Chondrocyte (in vitro differentiated cells): Measurements from ENCODE around the gene PCDHGA8. TPM values are rescaled to one million over a fixed set of nuclear protein-coding genes. Genes with fewer than 3 reads are reported as not detected.
A peak's percentile ranks its signal among the peaks of the same experiment; 100 is the strongest.
"Not testable (repeated sequence)": the region's sequence is repeated elsewhere in the genome, so short reads cannot be mapped to it uniquely, and the experiment has no call there.

Source experiments
- DNase-seq: peaks from one replicate; pipeline ENCODE4 v3.0.0; 2021; ENCODE audit warnings: mixed read lengths, low spot score
- H3K27ac Mint-ChIP-seq: one replicate; pipeline ENCODE4 v1.8.0; 2021; ENCODE audit warnings: mild to moderate bottlenecking, moderate library complexity, mixed read lengths; ENCODE audit not compliant: unreplicated experiment
- H3K27me3 Mint-ChIP-seq: 2 replicates; pipeline ENCODE4 v1.8.0; 2021; ENCODE audit warnings: low read depth, mixed read lengths
- H3K36me3 Mint-ChIP-seq: 2 replicates; pipeline ENCODE4 v1.8.0; 2021; ENCODE audit warnings: low read depth, mixed read lengths
- H3K4me1 Mint-ChIP-seq: 2 replicates; pipeline ENCODE4 v1.8.0; 2021; ENCODE audit warnings: low read depth, mild to moderate bottlenecking, mixed read lengths
- H3K4me3 Mint-ChIP-seq: one replicate; pipeline ENCODE4 v1.8.0; 2021; ENCODE audit warnings: mild to moderate bottlenecking, moderate library complexity, mixed read lengths; ENCODE audit not compliant: unreplicated experiment
- H3K9me3 Mint-ChIP-seq: 2 replicates; pipeline ENCODE4 v1.8.0; 2021; ENCODE audit warnings: low read depth, mixed read lengths
- long read RNA-seq: library from polyadenylated mRNA; stranded (forward); transcript quantifications from one replicate; pipeline ENCODE4 v2.0.0, GENCODE V29; 2021
- total RNA-seq: library from RNA; stranded (reverse); gene quantifications from 3 replicates; pipeline ENCODE4 v1.2.1, GENCODE V29; 2021
- TF ChIP-seq, protein P1 (sequence below): fragments of 200-600 bp; sonication (generic); IDR thresholded peaks from 2 replicates; pipeline ENCODE4 v1.5.0; 2021; ENCODE audit warnings: antibody characterized with exemption, mild to moderate bottlenecking, moderate library complexity

The PCDHGA8 gene
- 0.47 to 0.59 TPM (median 0.51 TPM) in 3 replicates for total RNA-seq
- long read RNA-seq, full-length matches to known transcripts: 3 of 3 reads
- long read RNA-seq, partial matches to known transcripts: 0 of 3 reads
- long read RNA-seq, other reads (novel, unspliced or antisense): 0 of 3 reads

DNA sequence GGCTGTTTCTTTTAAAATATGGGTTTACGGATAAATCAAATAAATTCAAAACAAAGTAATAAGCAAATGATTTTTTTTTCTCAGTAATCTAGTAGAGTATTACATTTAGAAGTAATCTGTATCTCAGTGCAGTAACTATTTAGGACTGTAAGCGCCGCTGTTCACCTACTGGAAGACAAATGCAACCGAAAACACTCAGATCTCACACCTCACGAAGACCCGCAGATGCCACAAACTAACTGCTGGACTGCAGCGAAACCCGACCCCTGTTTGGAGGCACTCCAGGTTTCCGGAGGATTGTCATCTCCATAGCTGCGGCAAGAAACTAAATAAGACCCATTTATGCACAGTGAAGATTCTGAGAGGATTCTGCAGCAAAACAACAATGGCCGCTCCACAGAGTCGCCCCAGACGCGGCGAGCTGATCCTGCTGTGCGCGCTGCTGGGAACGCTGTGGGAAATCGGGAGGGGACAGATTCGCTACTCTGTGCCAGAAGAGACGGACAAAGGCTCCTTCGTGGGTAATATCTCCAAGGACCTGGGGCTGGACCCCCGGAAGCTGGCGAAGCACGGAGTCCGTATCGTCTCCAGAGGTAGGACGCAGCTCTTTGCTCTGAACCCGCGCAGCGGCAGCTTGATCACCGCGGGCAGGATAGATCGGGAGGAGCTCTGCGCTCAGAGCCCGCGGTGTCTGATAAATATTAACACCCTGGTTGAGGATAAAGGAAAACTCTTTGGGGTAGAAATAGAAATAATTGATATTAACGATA lies at the start of gene PCDHGA8:
PCDHGA8 (plus strand) TSS at position 205 of the 770 bp plus-strand sequence; CDS start at position 386, 181 bp downstream.
- no peak within 1 kb of the TSS for H3K4me3 Mint-ChIP-seq

DNA sequence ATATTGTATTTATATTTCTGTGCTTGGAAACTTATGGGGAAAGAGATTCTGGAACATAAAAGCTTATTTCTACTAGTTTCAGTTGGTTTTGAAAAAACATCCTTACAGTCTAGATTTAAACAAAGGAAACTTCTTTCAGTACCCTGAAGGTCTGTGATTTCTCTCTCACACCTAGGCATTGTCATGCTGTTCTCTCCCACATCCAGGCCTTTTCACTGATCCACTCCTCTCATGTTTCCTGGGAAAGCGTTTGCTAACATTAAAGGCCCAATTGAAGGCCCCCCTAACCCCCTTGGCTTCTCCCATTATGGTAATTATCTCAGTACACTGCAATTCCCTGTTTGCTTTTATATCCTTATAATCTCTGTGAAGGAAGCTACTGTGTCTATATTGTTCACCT lies 49.7 kb upstream of the PCDHGA8 start:
- Mint-ChIP-seq H3K4me1 (no peaks in the 10 kb centered on the region), H3K36me3 (peaks cover 2% of the 10 kb centered on the region), H3K9me3 (peaks cover 55% of the 10 kb centered on the region), H3K27me3 (no peaks in the 10 kb centered on the region), H3K27ac (no peak overlapping the region), H3K4me3 (no peak overlapping the region)
- TF ChIP-seq, protein P1, sequence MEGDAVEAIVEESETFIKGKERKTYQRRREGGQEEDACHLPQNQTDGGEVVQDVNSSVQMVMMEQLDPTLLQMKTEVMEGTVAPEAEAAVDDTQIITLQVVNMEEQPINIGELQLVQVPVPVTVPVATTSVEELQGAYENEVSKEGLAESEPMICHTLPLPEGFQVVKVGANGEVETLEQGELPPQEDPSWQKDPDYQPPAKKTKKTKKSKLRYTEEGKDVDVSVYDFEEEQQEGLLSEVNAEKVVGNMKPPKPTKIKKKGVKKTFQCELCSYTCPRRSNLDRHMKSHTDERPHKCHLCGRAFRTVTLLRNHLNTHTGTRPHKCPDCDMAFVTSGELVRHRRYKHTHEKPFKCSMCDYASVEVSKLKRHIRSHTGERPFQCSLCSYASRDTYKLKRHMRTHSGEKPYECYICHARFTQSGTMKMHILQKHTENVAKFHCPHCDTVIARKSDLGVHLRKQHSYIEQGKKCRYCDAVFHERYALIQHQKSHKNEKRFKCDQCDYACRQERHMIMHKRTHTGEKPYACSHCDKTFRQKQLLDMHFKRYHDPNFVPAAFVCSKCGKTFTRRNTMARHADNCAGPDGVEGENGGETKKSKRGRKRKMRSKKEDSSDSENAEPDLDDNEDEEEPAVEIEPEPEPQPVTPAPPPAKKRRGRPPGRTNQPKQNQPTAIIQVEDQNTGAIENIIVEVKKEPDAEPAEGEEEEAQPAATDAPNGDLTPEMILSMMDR: no peak
- no peak for DNase-seq

More for the DNA sequence above, at the start of gene PCDHGA8:
- Mint-ChIP-seq H3K4me1 (peaks cover 2% of the 10 kb centered on the region), H3K9me3 (peaks cover 40% of the 10 kb centered on the region), H3K27ac (no peak within 1 kb of the TSS), H3K36me3 (peaks cover 12% of the 10 kb centered on the region), H3K27me3 (no peaks in the 10 kb centered on the region)
- DNase-seq: peak; percentile 62
- TF ChIP-seq, protein P1: no peak

DNA sequence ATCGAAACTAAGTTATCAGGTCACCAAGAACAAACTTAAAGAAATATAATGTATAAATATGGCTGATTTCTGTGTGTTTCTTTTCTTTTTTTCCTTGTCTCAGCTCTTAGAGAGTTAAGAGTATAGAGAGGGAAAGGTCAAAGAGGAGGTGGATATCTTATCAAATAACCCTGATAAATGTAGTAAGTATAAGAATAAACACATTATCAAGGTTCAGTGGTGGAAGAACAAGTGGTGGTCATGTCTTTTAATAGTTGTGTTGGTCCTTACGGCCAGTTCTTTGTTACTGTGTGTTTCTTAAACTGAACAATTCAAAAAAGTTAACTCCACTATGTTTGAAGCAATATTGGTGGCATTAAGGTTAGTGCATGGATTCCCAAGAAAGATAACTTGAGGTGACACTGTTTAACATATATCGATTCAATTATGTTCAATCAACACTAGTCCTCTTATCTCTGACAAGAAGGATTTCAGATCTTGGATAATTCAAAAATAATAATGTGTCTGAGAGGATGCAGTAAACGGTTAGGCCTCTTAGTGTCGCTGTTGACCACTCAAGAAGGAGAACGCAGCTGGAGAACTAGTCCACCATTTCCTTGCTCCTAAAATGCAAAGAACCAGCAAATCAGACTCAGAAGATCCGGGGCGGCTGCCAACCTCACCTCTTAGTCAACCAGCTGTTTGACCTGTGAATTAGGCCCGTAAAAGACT lies 49.0 kb upstream of the PCDHGA8 start, which contains the start of gene PCDHGA3:
PCDHGA3 (plus strand) TSS at position 588 of the 711 bp plus-strand sequence. CDS start 205 bp downstream, outside the sequence.
- peaks cover 52% of the 10 kb centered on the region for H3K9me3 Mint-ChIP-seq
- H3K27me3 Mint-ChIP-seq: no peaks in the 10 kb centered on the region
- TF ChIP-seq, protein P1: no peak
- no peak within 1 kb of the TSS for H3K27ac Mint-ChIP-seq
- H3K4me1 Mint-ChIP-seq: no peaks in the 10 kb centered on the region
- H3K36me3 Mint-ChIP-seq: peaks cover 2% of the 10 kb centered on the region
- no peak for DNase-seq
- no peak within 1 kb of the TSS for H3K4me3 Mint-ChIP-seq

DNA sequence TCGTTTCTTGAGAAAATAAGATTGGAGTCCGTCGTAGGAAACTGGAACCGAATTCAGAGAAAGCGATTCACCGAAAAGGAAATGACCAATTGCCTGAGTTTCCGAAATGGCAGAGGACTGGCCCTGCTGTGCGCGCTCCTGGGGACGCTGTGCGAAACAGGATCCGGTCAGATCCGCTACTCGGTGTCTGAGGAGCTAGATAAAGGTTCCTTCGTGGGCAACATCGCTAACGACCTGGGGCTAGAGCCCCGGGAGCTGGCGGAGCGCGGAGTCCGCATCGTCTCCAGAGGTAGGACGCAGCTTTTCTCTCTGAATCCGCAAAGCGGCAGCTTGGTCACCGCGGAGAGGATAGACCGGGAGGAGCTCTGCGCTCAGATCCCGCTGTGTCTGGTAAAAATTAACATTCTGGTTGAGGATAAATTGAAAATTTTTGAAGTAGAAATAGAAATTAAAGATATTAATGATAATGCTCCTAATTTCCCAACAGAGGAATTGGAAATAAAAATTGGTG lies 48.4 kb upstream of the PCDHGA8 start:
- Mint-ChIP-seq H3K4me3 (no peak overlapping the region), H3K9me3 (peaks cover 49% of the 10 kb centered on the region), H3K27me3 (no peaks in the 10 kb centered on the region), H3K36me3 (peaks cover 2% of the 10 kb centered on the region), H3K4me1 (no peaks in the 10 kb centered on the region), H3K27ac (no peak overlapping the region)
- no peak for DNase-seq
- TF ChIP-seq, protein P1: no peak

DNA sequence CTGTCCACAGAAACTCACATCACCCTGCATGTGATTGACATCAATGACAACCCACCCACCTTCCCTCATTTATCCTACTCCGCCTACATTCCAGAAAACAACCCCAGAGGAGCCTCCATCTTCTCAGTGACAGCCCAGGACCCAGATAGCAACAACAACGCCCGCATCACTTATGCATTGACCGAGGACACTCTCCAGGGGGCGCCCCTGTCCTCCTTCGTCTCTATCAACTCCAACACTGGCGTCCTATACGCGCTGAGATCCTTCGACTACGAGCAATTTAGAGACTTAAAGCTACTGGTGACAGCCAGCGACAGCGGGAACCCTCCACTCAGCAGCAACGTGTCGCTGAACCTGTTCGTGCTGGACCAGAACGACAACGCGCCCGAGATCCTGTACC lies 47.1 kb upstream of the PCDHGA8 start:
- Mint-ChIP-seq H3K4me1 (no peaks in the 10 kb centered on the region), H3K27ac (no peak overlapping the region), H3K27me3 (no peaks in the 10 kb centered on the region), H3K4me3 (no peak overlapping the region), H3K36me3 (peaks cover 4% of the 10 kb centered on the region), H3K9me3 (peaks cover 43% of the 10 kb centered on the region)
- TF ChIP-seq, protein P1: no peak
- no peak for DNase-seq

DNA sequence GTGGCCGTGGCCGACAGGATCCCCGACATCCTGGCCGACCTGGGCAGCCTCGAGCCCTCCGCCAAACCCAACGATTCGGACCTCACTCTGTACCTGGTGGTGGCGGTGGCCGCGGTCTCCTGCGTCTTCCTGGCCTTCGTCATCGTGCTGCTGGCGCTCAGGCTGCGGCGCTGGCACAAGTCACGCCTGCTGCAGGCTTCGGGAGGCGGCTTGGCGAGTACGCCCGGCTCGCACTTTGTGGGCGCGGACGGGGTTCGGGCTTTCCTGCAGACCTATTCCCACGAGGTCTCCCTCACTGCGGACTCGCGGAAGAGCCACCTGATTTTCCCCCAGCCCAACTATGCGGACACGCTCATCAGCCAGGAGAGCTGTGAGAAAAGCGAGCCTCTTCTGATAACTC lies 46.4 kb upstream of the PCDHGA8 start:
- H3K9me3 Mint-ChIP-seq: peaks cover 44% of the 10 kb centered on the region
- DNase-seq, H3K27ac Mint-ChIP-seq, H3K36me3 Mint-ChIP-seq, H3K27me3 Mint-ChIP-seq, H3K4me3 Mint-ChIP-seq, H3K4me1 Mint-ChIP-seq: not testable (repeated sequence)
